Muscle of leg (tissue), 11 donors: ENCODE measurements around the gene RLN3. TPM values are rescaled to one million over a fixed set of nuclear protein-coding genes. Genes with fewer than 3 reads are reported as not detected.
"Not testable (repeated sequence)": the region's sequence is repeated elsewhere in the genome, so short reads cannot be mapped to it uniquely, and the experiment has no call there.

Experiments used
- DNase-seq: peaks from one replicate; pipeline ENCODE4 v3.0.0; 2013
- H3K27ac ChIP-seq: one replicate; pipeline ENCODE4 v1.5.1; 2013; ENCODE audit warnings: mild to moderate bottlenecking, low read length, control low read depth
- H3K27me3 ChIP-seq: one replicate; pipeline ENCODE4 v1.6.1; 2013; ENCODE audit warnings: low read length; ENCODE audit not compliant: control insufficient read depth, insufficient read depth
- H3K36me3 ChIP-seq: one replicate; pipeline ENCODE4 v1.6.1; 2013; ENCODE audit warnings: low read length; ENCODE audit not compliant: control insufficient read depth, insufficient read depth
- H3K4me1 ChIP-seq: one replicate; pipeline ENCODE4 v1.6.1; 2013; ENCODE audit warnings: low read length; ENCODE audit not compliant: control insufficient read depth, insufficient read depth
- H3K4me3 ChIP-seq: one replicate; pipeline ENCODE4 v1.5.1; 2013; ENCODE audit warnings: low read length, control low read depth
- H3K9me3 ChIP-seq: replicated peaks from 2 replicates; pipeline ENCODE4 v1.6.1; 2013; ENCODE audit warnings: low read depth, low read length; ENCODE audit not compliant: control insufficient read depth
- WGBS: methylation state at CpG from one replicate; pipeline ENCODE4 v1.1.5; 2013; ENCODE audit warnings: missing lambda C conversion rate; ENCODE audit not compliant: insufficient coverage; 5-methylcytosine and 5-hydroxymethylcytosine counted together
- polyA plus RNA-seq, 8 donors: library from polyadenylated mRNA; unstranded; fragments of 120-200 nt; gene quantifications; one replicate each; pipeline versions ENCODE4 v1.2.1 to v1.2.3, GENCODE V29; 2013; ENCODE audit warnings: inconsistent platforms in 1 of 8, low replicate concordance in 1 of 8; ENCODE audit not compliant: insufficient read length in 8 of 8, insufficient read depth in 1 of 8
- total RNA-seq: library from RNA; stranded (reverse); fragments of 120-200 nt; gene quantifications from one replicate; pipeline ENCODE4 v1.2.4, GENCODE V29; 2013

RLN3 gene
- total and polyA plus RNA-seq, 9 donors: not detected

GRCh38 chr19:14035706-14036105, 7.8 kb downstream of the RLN3 start:
- peaks cover 11% of the 10 kb centered on the region for H3K4me1 ChIP-seq
- H3K27me3 ChIP-seq: peaks cover 20% of the 10 kb centered on the region
- no peak for DNase-seq
- WGBS: 76% methylated on average over 2 of the region's 7 CpGs
- H3K4me3 ChIP-seq: no peak overlapping the region
- no peaks in the 10 kb centered on the region for H3K9me3 ChIP-seq
- no peaks in the 10 kb centered on the region for H3K36me3 ChIP-seq
- no peak overlapping the region for H3K27ac ChIP-seq

DNA sequence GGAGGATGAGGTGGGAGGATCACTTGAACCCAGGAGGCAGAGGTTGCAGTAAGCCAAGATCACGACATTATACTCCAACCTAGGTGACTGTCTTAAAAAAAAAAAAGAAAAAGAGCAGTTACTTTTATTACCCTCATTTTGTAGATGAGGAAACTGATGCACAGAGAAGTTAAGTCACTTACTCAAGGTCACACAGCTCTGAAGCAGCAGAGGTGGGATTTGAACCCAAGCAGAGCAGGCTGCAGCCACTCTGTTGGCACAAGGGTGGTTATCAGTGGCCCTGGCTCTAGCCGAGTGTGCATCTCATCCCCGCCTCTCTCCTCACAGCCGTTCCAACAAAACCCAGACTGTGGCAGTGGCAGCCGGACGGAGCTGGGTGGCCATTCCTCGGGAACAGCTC, 11.2 kb downstream of the RLN3 start:
- Histone ChIP-seq H3K27me3 (no peaks in the 10 kb centered on the region), H3K36me3 (no peaks in the 10 kb centered on the region), H3K4me1 (peaks cover 8% of the 10 kb centered on the region), H3K27ac (no peak overlapping the region), H3K4me3 (no peak overlapping the region), H3K9me3 (no peaks in the 10 kb centered on the region)
- DNase-seq: no peak
- 89% methylated on average over 4 of the region's 7 CpGs for WGBS

DNA sequence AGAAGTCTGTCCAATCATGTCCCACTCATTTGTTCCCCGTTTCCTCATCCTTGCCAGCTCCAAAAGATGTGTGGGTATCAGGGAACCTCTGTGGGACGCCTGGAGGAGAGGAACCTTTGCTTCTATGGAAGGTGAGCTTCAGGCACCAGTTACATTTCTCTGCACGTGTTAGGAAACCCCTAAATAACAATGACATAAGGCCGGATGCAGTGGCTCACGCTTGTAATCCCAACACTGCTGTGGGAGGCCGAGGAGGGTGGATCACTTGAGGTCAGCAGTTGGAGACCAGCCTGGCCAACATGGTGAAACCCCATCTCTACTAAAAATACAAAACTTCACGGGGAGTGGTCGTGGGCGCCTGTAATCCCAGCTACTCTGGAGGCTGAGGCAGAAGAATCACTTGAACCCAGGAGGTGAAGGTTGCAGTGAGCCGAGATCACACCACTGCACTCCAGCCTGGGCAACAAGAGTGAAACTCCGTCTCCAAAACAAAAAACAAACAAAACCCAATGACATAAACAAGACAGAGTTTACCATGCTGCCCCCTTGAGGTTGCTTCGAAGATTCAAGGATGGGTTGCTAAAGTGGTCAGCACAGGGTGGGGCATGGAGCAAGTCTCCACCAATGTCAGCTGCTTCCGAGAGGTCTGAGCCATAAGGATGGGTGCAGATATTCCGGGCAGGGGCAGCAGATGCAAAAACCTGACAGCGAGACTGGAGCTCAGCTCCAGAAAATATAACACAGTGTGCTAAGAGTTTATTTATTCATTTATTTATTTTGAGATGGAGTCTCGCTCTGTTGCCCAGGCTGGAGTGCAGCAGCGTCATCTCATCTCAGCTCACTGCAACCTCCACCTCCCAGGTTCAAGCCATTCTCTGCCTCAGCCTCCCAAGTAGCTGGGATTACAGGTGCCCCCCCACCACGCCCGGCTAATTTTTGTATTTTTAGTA, 15.0 kb downstream of the RLN3 start:
- H3K9me3 ChIP-seq, H3K36me3 ChIP-seq, H3K27me3 ChIP-seq, H3K4me3 ChIP-seq, H3K4me1 ChIP-seq: not testable (repeated sequence)
- peak overlapping the region; percentile 72 for H3K27ac ChIP-seq
- DNase-seq: peak; percentile 92
- 80% methylated on average over 1 of the region's 19 CpGs for WGBS

GRCh38 chr19:14047866-14048265, 19.9 kb downstream of the RLN3 start:
- not testable (repeated sequence) for H3K4me3 ChIP-seq, H3K27ac ChIP-seq, H3K9me3 ChIP-seq, H3K36me3 ChIP-seq, H3K27me3 ChIP-seq, H3K4me1 ChIP-seq, DNase-seq
- WGBS: 88% methylated on average over 2 of the region's 10 CpGs

- H3K36me3 ChIP-seq: no peaks in the 10 kb centered on the region
- no peak overlapping the region for H3K4me3 ChIP-seq
- peaks cover 2% of the 10 kb centered on the region for H3K9me3 ChIP-seq
- no peaks in the 10 kb centered on the region for H3K4me1 ChIP-seq
- DNase-seq: no peak
- no peak overlapping the region for H3K27ac ChIP-seq
- H3K27me3 ChIP-seq: peaks cover 4% of the 10 kb centered on the region
- WGBS: 57% methylated on average over 3 of the region's 8 CpGs
Observed at GRCh38 chr19:14048443-14049153, 20.6 kb downstream of the RLN3 start.

DNA sequence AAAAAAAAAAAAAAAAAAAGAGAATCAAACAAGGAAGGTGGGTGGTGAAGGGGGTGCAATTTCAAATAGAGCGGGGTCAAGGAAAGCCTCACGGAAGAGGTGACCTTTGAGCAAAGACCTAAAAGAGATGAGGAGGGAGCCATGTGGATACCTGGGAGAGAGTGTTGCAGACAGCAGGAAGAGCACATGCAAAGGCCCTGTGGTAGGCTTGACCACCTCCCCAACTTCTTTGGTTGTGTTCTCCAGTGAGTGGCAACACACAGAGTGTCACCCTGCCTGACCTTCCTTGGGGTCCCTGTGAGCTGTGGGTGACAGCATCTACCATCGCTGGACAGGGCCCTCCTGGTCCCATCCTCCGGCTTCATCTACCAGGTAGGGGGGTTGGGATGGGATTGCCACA, 22.6 kb downstream of the RLN3 start:
- Histone ChIP-seq H3K36me3 (no peaks in the 10 kb centered on the region), H3K27ac (no peak overlapping the region), H3K9me3 (peaks cover 2% of the 10 kb centered on the region), H3K4me1 (no peaks in the 10 kb centered on the region), H3K4me3 (no peak overlapping the region), H3K27me3 (peaks cover 8% of the 10 kb centered on the region)
- DNase-seq: no peak
- WGBS: no CpG with 5 or more reads among the region's 4 CpGs

GRCh38 chr19:14050961-14051360, 23.0 kb downstream of the RLN3 start:
- not testable (repeated sequence) for H3K9me3 ChIP-seq, H3K27me3 ChIP-seq, H3K4me3 ChIP-seq, H3K27ac ChIP-seq, DNase-seq, H3K36me3 ChIP-seq, H3K4me1 ChIP-seq
- 94% methylated on average over 7 of the region's 11 CpGs for WGBS

DNA sequence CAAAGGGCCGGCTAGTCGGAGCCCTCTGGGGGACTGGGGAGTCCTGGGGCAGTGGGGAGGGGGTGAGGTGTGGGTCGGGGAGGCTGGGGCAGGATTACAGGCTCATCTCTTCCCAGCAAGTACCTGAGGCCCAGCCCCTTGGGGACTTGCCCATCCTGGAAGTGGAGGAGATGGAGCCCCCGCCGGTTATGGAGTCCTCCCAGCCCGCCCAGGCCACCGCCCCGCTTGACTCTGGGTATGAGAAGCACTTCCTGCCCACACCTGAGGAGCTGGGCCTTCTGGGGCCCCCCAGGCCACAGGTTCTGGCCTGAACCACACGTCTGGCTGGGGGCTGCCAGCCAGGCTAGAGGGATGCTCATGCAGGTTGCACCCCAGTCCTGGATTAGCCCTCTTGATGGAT, 24.0 kb downstream of the RLN3 start:
- Histone ChIP-seq H3K4me3 (no peak overlapping the region), H3K9me3 (peaks cover 2% of the 10 kb centered on the region)
- DNase-seq: no peak

GRCh38 chr19:14052470-14052869, 24.5 kb downstream of the RLN3 start:
- peaks cover 2% of the 10 kb centered on the region for H3K4me1 ChIP-seq

More for the DNA sequence above, 24.0 kb downstream of the RLN3 start:
- H3K4me1 ChIP-seq: peaks cover 1% of the 10 kb centered on the region
- H3K36me3 ChIP-seq: no peaks in the 10 kb centered on the region
- H3K27me3 ChIP-seq: peaks cover 14% of the 10 kb centered on the region
- WGBS: 75% methylated on average over 6 of the region's 9 CpGs
- no peak overlapping the region for H3K27ac ChIP-seq

DNA sequence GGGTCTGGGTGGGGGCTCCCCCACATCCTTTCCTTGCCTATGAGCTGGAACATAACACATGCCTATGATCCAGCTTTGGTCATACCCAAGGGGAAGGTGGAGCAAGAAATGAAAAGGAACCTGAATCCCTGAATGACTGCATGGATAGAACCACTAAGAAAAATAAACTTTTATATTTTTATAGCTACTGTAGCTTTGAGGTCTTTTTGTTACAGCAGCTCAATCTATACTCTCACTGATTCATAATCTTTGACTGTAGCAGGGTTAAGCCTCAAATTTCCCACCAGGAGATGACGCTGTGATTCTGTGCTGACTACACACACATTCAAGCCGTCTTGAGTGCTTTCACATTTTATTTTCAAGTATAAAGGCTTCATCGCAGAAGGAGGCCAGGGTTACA, 25.1 kb downstream of the RLN3 start:
- H3K27me3 ChIP-seq: peaks cover 22% of the 10 kb centered on the region
- H3K4me1 ChIP-seq: peaks cover 7% of the 10 kb centered on the region
- H3K36me3 ChIP-seq: no peaks in the 10 kb centered on the region
- no peak for DNase-seq
- no peak overlapping the region for H3K4me3 ChIP-seq
- H3K9me3 ChIP-seq: peaks cover 2% of the 10 kb centered on the region
- WGBS: 75% methylated on average over 2 of the region's 3 CpGs
- H3K27ac ChIP-seq: no peak overlapping the region

More at GRCh38 chr19:14052470-14052869, 24.5 kb downstream of the RLN3 start:
- H3K4me3 ChIP-seq: no peak overlapping the region
- no peaks in the 10 kb centered on the region for H3K36me3 ChIP-seq
- no peak overlapping the region for H3K27ac ChIP-seq
- no peak for DNase-seq
- H3K9me3 ChIP-seq: peaks cover 2% of the 10 kb centered on the region
- 85% methylated on average over 3 of the region's 6 CpGs for WGBS
- peaks cover 17% of the 10 kb centered on the region for H3K27me3 ChIP-seq
